CD4-positive, alpha-beta T cell (primary cell): ENCODE results near the gene HOXD8. TPM values are rescaled to one million over a fixed set of nuclear protein-coding genes. Genes with fewer than 3 reads are reported as not detected.

ENCODE experiments used
- ATAC-seq: fragments of 200-7000 bp; cut with Tn5 transposase; one replicate; pipeline ENCODE4 v1.10.0; 2022; ENCODE audit warnings: mild to moderate bottlenecking; ENCODE audit not compliant: poor library complexity
- CTCF ChIA-PET: fragments of 350-600 bp; sonication (Branson Sonifier 250); formaldehyde crosslinking; loops from one replicate; lab custom pipeline; 2021; ENCODE audit warnings: antibody characterized with exemption, inconsistent platforms; lab: Charles Lee
- POLR2A ChIA-PET: fragments of 350-600 bp; sonication (Branson Sonifier 250); formaldehyde crosslinking; loops from one replicate; lab custom pipeline; 2021; ENCODE audit warnings: antibody characterized with exemption, inconsistent platforms; lab: Charles Lee
- DNase-seq, 14 experiments: peaks; one replicate each; pipeline ENCODE4 v3.0.0-alpha.2; 2013 to 2020; ENCODE audit warnings: mixed read lengths in 2 of 14
- H3K27ac ChIP-seq, 2 donors: one replicate each; pipeline versions ENCODE4 v1.5.1 to v1.7.0; 2013; ENCODE audit warnings: low read length in 2 of 2, low read depth in 1 of 2, mild to moderate bottlenecking in 1 of 2
- H3K27me3 ChIP-seq, 2 experiments: 1 replicate in 1 of 2; 2 replicates in 1 of 2; pipeline versions ENCODE4 v1.6.1 to v1.7.0; 2013; ENCODE audit warnings: low read length in 2 of 2, control low read depth in 1 of 2, mild to moderate bottlenecking in 1 of 2, moderate library complexity in 1 of 2; ENCODE audit not compliant: insufficient read depth in 2 of 2, control insufficient read depth in 1 of 2
- H3K36me3 ChIP-seq: one replicate; pipeline ENCODE4 v1.6.1; 2013; ENCODE audit warnings: low read length, control low read depth; ENCODE audit not compliant: insufficient read depth
- H3K4me1 ChIP-seq: one replicate; pipeline ENCODE4 v1.6.1; 2013; ENCODE audit warnings: low read length, control low read depth; ENCODE audit not compliant: insufficient read depth
- H3K4me3 ChIP-seq: one replicate; pipeline ENCODE4 v1.5.1; 2013; ENCODE audit warnings: mild to moderate bottlenecking, low read length, moderate library complexity
- H3K9me3 ChIP-seq, 2 experiments: 1 replicate in 1 of 2; 2 replicates in 1 of 2; pipeline versions ENCODE4 v1.6.1 to v1.7.0; 2013; ENCODE audit warnings: low read length in 2 of 2, mild to moderate bottlenecking in 2 of 2, control low read depth in 1 of 2, moderate library complexity in 1 of 2; ENCODE audit not compliant: control insufficient read depth in 1 of 2, insufficient read depth in 1 of 2
- H3K27ac Mint-ChIP-seq: one replicate; pipeline ENCODE4 v1.8.0; 2020; ENCODE audit warnings: mixed read lengths
- H3K27me3 Mint-ChIP-seq: one replicate; pipeline ENCODE4 v1.8.0; 2021; ENCODE audit warnings: mixed read lengths
- H3K36me3 Mint-ChIP-seq: one replicate; pipeline ENCODE4 v1.8.0; 2021; ENCODE audit warnings: low read depth, mixed read lengths
- H3K4me1 Mint-ChIP-seq: one replicate; pipeline ENCODE4 v1.8.0; 2021; ENCODE audit warnings: low read depth, mixed read lengths
- H3K4me3 Mint-ChIP-seq: one replicate; pipeline ENCODE4 v1.8.0; 2020; ENCODE audit warnings: mild to moderate bottlenecking, mixed read lengths
- H3K9me3 Mint-ChIP-seq: one replicate; pipeline ENCODE4 v1.8.0; 2020; ENCODE audit warnings: mixed read lengths
- CTCF ChIP-seq: fragments of 200-600 bp; IDR thresholded peaks from one replicate; pipeline ENCODE4 v1.8.0; 2022; ENCODE audit warnings: antibody characterized with exemption, mild to moderate bottlenecking
- intact Hi-C, 2 experiments: fragments of 100-400 bp; cut with DNase I in 1 of 2; cut with micrococcal nuclease in 1 of 2; formaldehyde crosslinking; loops; one replicate each; pipeline versions ENCODE4 v1.15.1 to v1.9.0; 2023 to 2025; cut with DNase I, micrococcal nuclease
- total RNA-seq, 174 experiments: library from RNA in 2 of 174; stranded (reverse) in 2 of 174; gene quantifications; one replicate each; pipeline ENCODE4 v1.2.3 and lab custom pipeline; 2021 to 2026

The HOXD8 gene
- total RNA-seq, 2 experiments from 2014 or later: not detected

GRCh38 chr2:176105730-176106580 lies 23.6 kb upstream of the HOXD8 start:
- TF ChIP-seq CTCF: no peak
- Histone ChIP-seq H3K27me3 (peaks cover 87 to 93% of the 10 kb centered on the region in 2 experiments), H3K9me3 (peaks cover 3 to 51% of the 10 kb centered on the region in 2 experiments), H3K36me3 (no peaks in the 10 kb centered on the region), H3K4me3 (no peak overlapping the region), H3K27ac (no peak overlapping the region), H3K4me1 (peaks cover 31% of the 10 kb centered on the region)
- H3K36me3 Mint-ChIP-seq: peaks cover 7% of the 10 kb centered on the region
- peaks cover 90% of the 10 kb centered on the region for H3K27me3 Mint-ChIP-seq
- no peak for ATAC-seq
- peaks cover 41% of the 10 kb centered on the region for H3K4me1 Mint-ChIP-seq
- H3K27ac Mint-ChIP-seq: peak overlapping the region; percentile 43
- DNase-seq: peak in 1 of 14 experiments; percentile 25
- CTCF ChIA-PET: no interaction called here
- no peaks in the 10 kb centered on the region for H3K9me3 Mint-ChIP-seq
- intact Hi-C loops: no loop called here
- peak overlapping the region; percentile 85 for H3K4me3 Mint-ChIP-seq
- POLR2A ChIA-PET: no interaction called here

DNA sequence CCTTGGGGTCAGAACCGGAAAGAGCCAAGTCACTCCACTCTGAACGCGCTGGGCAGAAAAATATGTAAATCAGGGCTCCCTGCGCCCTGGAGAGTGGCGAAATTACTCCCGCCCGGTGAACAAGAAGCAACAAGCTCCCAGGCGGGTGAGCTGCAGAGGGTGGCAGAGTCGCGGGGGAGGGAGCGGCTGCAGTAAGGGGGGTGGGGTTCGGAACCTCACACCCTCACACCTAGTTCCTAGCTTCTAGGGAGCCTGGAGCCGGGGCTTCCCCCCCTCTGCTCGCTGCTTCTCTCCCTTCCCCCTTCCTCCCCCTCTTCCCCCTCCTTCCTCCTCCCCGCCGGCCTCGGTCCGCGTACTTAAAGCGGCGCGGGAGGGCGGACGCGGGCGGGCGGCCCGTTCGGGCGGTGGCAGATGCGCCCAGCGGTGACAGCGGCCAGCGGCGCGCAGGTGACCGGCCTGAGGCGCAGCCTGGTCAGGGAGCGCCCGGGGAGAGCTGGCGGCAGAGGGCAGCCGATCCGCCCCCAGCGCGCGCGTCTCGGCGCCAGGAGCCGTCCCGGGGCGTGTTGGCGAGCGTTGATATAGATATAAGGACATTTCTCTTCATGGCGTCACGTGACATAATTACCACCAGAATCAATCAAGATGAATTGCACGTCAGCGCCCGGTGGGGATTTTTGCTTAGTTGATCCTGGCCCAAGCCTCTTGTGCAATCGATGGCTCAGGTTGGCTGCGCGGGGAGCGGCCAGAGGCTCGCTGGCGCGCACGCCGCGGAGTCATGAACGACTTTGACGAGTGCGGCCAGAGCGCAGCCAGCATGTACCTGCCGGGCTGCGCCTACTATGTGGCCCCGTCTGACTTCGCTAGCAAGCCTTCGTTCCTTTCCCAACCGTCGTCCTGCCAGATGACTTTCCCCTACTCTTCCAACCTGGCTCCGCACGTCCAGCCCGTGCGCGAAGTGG lies 22.6 kb upstream of the HOXD8 start, which contains the start of gene HOXD11:
Gene HOXD11, plus strand, starts transcription at position 700 of the 959 bp plus-strand sequence. Its CDS starts 76 bp downstream, at position 776.
- H3K4me1 ChIP-seq: peaks cover 35% of the 10 kb centered on the region
- ATAC-seq: no peak

More for the DNA sequence above, 22.6 kb upstream of the HOXD8 start, which contains the start of gene HOXD11:
- H3K27ac ChIP-seq: no peak within 1 kb of the TSS
- Mint-ChIP-seq H3K4me3 (peak within 1 kb of the TSS; percentile 85), H3K27ac (peak within 1 kb of the TSS; percentile 43), H3K27me3 (peaks cover 90% of the 10 kb centered on the region), H3K4me1 (peaks cover 41% of the 10 kb centered on the region), H3K9me3 (no peaks in the 10 kb centered on the region), H3K36me3 (peaks cover 7% of the 10 kb centered on the region)
- CTCF ChIA-PET: no interaction called here
- no peak within 1 kb of the TSS for H3K4me3 ChIP-seq
- intact Hi-C loops: no loop called here
- no peak for TF ChIP-seq CTCF
- H3K27me3 ChIP-seq: peaks cover 87 to 93% of the 10 kb centered on the region in 2 experiments
- DNase-seq: peak in 3 of 14 experiments; percentile 15 to 44 (median 30)
- POLR2A ChIA-PET: no interaction called here
- no peaks in the 10 kb centered on the region for H3K36me3 ChIP-seq
- peaks cover 3 to 57% of the 10 kb centered on the region in 2 experiments for H3K9me3 ChIP-seq
